Left lung (tissue), 10 donors: ENCODE data around the gene CDH3. TPM values are rescaled to one million over a fixed set of nuclear protein-coding genes. Genes with fewer than 3 reads are reported as not detected.
A peak's percentile ranks its signal among the peaks of the same experiment; 100 is the strongest.

ENCODE experiments used
- ATAC-seq: fragments of 200-7000 bp; cut with Tn5 transposase; one replicate; pipeline ENCODE4 v1.9.1; 2020; ENCODE audit warnings: moderate library complexity
- DNase-seq, 4 donors: peaks; one replicate each; pipeline ENCODE4 v3.0.0-alpha.2; 2013 to 2020
- H3K27ac ChIP-seq, 2 donors: fragments of 200-600 bp; sonication (generic) in 1 of 2; one replicate each; pipeline versions ENCODE4 v1.5.0 to v1.8.0; 2020 to 2021
- H3K27me3 ChIP-seq, 2 donors: fragments of 200-600 bp; sonication (generic) in 1 of 2; one replicate each; pipeline versions ENCODE4 v1.5.0 to v1.8.0; 2020 to 2021
- H3K36me3 ChIP-seq, 2 donors: fragments of 200-600 bp; sonication (generic) in 1 of 2; one replicate each; pipeline versions ENCODE4 v1.5.0 to v1.8.0; 2020 to 2021
- H3K4me1 ChIP-seq, 2 donors: fragments of 200-600 bp; one replicate each; pipeline ENCODE4 v1.8.0; 2021
- H3K4me3 ChIP-seq, 2 donors: fragments of 200-600 bp; sonication (generic) in 1 of 2; one replicate each; pipeline versions ENCODE4 v1.5.0 to v1.8.0; 2020 to 2021; ENCODE audit warnings: mild to moderate bottlenecking in 1 of 2
- H3K9me3 ChIP-seq, 2 donors: fragments of 200-600 bp; sonication (generic) in 1 of 2; one replicate each; pipeline versions ENCODE4 v1.5.0 to v1.8.0; 2020 to 2021
- CTCF ChIP-seq, 2 donors: fragments of 200-600 bp; sonication (generic) in 1 of 2; IDR thresholded peaks; one replicate each; pipeline versions ENCODE4 v1.5.0 to v1.8.0; 2021; ENCODE audit warnings: antibody characterized with exemption in 2 of 2
- intact Hi-C, 2 donors: fragments of 100-400 bp; cut with DNase I; formaldehyde crosslinking; loops; one replicate each; pipeline versions ENCODE4 v1.11.2 to v1.14.2; 2022
- polyA plus RNA-seq, 6 donors: library from polyadenylated mRNA; unstranded; fragments of 120-200 nt; gene quantifications; one replicate each; pipeline ENCODE4 v1.2.1, GENCODE V29; 2013; ENCODE audit not compliant: insufficient read length in 6 of 6
- total RNA-seq, 2 donors: library from RNA; stranded (reverse); fragmentation: NEBNext Ultra II Directional; extraction: Animal tissue kit (Norgen Biotek cat#: 25700); gene quantifications; one replicate each; pipeline ENCODE4 v1.2.1, GENCODE V29; 2021
- donor health status: DM: no; HTN: yes; CAD: no.
- donor health status: DM: no; HTN: no; CAD: no.

CDH3 gene
- total and polyA plus RNA-seq, 8 donors = 12.8 to 59.7 (median 47.6) TPM

- Histone ChIP-seq H3K36me3 (no peaks in the 10 kb centered on the region), H3K27me3 (peaks cover 0 to 16% of the 10 kb centered on the region in 2 donors), H3K9me3 (no peaks in the 10 kb centered on the region), H3K4me1 (no peaks in the 10 kb centered on the region), H3K27ac (no peak overlapping the region), H3K4me3 (no peak overlapping the region)
- intact Hi-C loops = no loop called here
- ATAC-seq (no peak), DNase-seq (no peak)
- TF ChIP-seq CTCF (IDR thresholded peaks at IDR 0.05) = no peak
Measured at GRCh38 chr16:68728523-68728922, 83.4 kb downstream of the CDH3 start.

GRCh38 chr16:68731637-68732036, 86.5 kb downstream of the CDH3 start:
- H3K4me3 ChIP-seq = no peak overlapping the region
- H3K9me3 ChIP-seq = no peaks in the 10 kb centered on the region
- peaks cover 6 to 42% of the 10 kb centered on the region in 2 donors for H3K27me3 ChIP-seq
- DNase-seq = no peak
- H3K27ac ChIP-seq = no peak overlapping the region
- H3K36me3 ChIP-seq = no peaks in the 10 kb centered on the region
- H3K4me1 ChIP-seq = peaks cover 0 to under 1% of the 10 kb centered on the region in 2 donors
- TF ChIP-seq CTCF (IDR thresholded peaks at IDR 0.05) = no peak
- ATAC-seq = no peak
- intact Hi-C loops = no loop called here

GRCh38 chr16:68732042-68732680, 87.1 kb downstream of the CDH3 start:
- no peaks in the 10 kb centered on the region for H3K9me3 ChIP-seq
- no peak overlapping the region for H3K27ac ChIP-seq
- intact Hi-C loops = no loop called here
- peaks cover 11 to 47% of the 10 kb centered on the region in 2 donors for H3K27me3 ChIP-seq
- H3K4me1 ChIP-seq = peaks cover 0 to 6% of the 10 kb centered on the region in 2 donors
- H3K4me3 ChIP-seq = no peak overlapping the region
- no peak for TF ChIP-seq CTCF (IDR thresholded peaks at IDR 0.05)
- ATAC-seq (peak; percentile 94), DNase-seq (peak in 3 of 4 donors; percentile 77 to 88 (median 78))
- no peaks in the 10 kb centered on the region for H3K36me3 ChIP-seq

GRCh38 chr16:68732741-68733399, 87.8 kb downstream of the CDH3 start:
- Histone ChIP-seq H3K36me3 (no peaks in the 10 kb centered on the region), H3K27ac (no peak overlapping the region), H3K4me3 (no peak overlapping the region), H3K9me3 (no peaks in the 10 kb centered on the region), H3K4me1 (peaks cover 3 to 12% of the 10 kb centered on the region in 2 donors), H3K27me3 (peaks cover 18 to 54% of the 10 kb centered on the region in 2 donors)
- DNase-seq (no peak), ATAC-seq (no peak)
- intact Hi-C loops = no loop called here
- no peak for TF ChIP-seq CTCF (IDR thresholded peaks at IDR 0.05)

GRCh38 chr16:68733570-68733969, 88.5 kb downstream of the CDH3 start:
- H3K27me3 ChIP-seq = peaks cover 25 to 61% of the 10 kb centered on the region in 2 donors
- H3K4me3 ChIP-seq = no peak overlapping the region
- no peaks in the 10 kb centered on the region for H3K36me3 ChIP-seq
- ATAC-seq (no peak), DNase-seq (no peak)
- no peak overlapping the region for H3K27ac ChIP-seq
- no peaks in the 10 kb centered on the region for H3K9me3 ChIP-seq
- H3K4me1 ChIP-seq = peaks cover 3 to 12% of the 10 kb centered on the region in 2 donors
- no peak for TF ChIP-seq CTCF (IDR thresholded peaks at IDR 0.05)
- intact Hi-C loops = no loop called here
